ENCODE data around the gene CDC20B. TPM values are rescaled to one million over a fixed set of nuclear protein-coding genes. Genes with fewer than 3 reads are reported as not detected.

Gene CDC20B
- total and polyA plus RNA-seq, 4 donors: 0.28 to 5.7 (median 0.92) TPM

GRCh38 chr5:55066277-55066676, 106.7 kb downstream of the CDC20B start:
- Histone ChIP-seq H3K27me3 (ENCODE audit: control insufficient read depth in 3 of 3, insufficient read depth in 3 of 3, low read length in 2 of 3) (no peaks in the 10 kb centered on the region), H3K9me3 (ENCODE audit: control insufficient read depth in 4 of 4, insufficient read depth in 3 of 4, low read length in 3 of 4) (peaks cover 0 to 3% (median under 1%) of the 10 kb centered on the region in 4 donors), H3K9ac (ENCODE audit: insufficient read depth in 1 of 2, low read length in 2 of 2) (no peak overlapping the region), H3K27ac (ENCODE audit: low read depth in 1 of 2, low read length in 1 of 2) (no peak overlapping the region), H3K4me1 (ENCODE audit: control insufficient read depth in 5 of 5, insufficient read depth in 5 of 5, low read length in 5 of 5) (peaks cover 0 to 4% (median 0%) of the 10 kb centered on the region in 5 donors), H3K36me3 (ENCODE audit: control insufficient read depth in 4 of 4, insufficient read depth in 4 of 4, low read length in 4 of 4) (no peaks in the 10 kb centered on the region), H3K4me3 (no peak overlapping the region)
- 96% methylated on average over 3 of the region's 3 CpGs for WGBS, 2 donors
- no peak for ATAC-seq (ENCODE audit: insufficient read depth, low FRiP score)
- no peak for DNase-seq
- TF ChIP-seq CTCF (IDR thresholded peaks at IDR 0.05; ENCODE audit: control extremely low read depth, extremely low read depth): no peak

DNA sequence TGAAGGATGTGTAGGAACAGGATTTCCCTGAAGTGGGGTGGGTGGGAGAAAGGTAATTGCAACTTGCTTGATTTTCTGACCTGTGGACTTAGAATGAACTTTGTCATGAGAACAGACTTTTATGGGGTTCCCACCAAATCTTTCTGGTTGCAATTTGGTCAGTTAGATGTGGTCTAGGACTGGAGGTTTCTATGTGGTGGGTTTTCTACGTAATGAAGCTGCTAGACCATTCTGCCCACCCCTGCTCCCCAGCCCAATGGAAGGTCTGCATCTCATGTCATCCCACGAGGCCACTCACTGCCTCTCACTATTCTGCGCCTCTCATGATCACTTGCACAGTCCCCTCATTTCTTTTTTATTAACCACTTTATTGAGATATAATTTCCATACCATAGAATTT, 108.5 kb downstream of the CDC20B start:
- H3K4me3 ChIP-seq: no peak overlapping the region
- H3K27ac ChIP-seq (ENCODE audit: low read depth in 1 of 2, low read length in 1 of 2): no peak overlapping the region
- no peak overlapping the region for H3K9ac ChIP-seq (ENCODE audit: insufficient read depth in 1 of 2, low read length in 2 of 2)
- DNase-seq (no peak), ATAC-seq (ENCODE audit: insufficient read depth, low FRiP score) (no peak)
- no peaks in the 10 kb centered on the region for H3K27me3 ChIP-seq (ENCODE audit: control insufficient read depth in 3 of 3, insufficient read depth in 3 of 3, low read length in 2 of 3)
- 86 to 97% methylated on average over 3 of the region's 3 CpGs for WGBS, 2 donors
- H3K4me1 ChIP-seq (ENCODE audit: control insufficient read depth in 5 of 5, insufficient read depth in 5 of 5, low read length in 5 of 5): peaks cover 0 to 4% (median 0%) of the 10 kb centered on the region in 5 donors
- no peaks in the 10 kb centered on the region for H3K36me3 ChIP-seq (ENCODE audit: control insufficient read depth in 4 of 4, insufficient read depth in 4 of 4, low read length in 4 of 4)
- H3K9me3 ChIP-seq (ENCODE audit: control insufficient read depth in 4 of 4, insufficient read depth in 3 of 4, low read length in 3 of 4): peaks cover 0 to 3% (median under 1%) of the 10 kb centered on the region in 4 donors
- TF ChIP-seq CTCF (IDR thresholded peaks at IDR 0.05; ENCODE audit: control extremely low read depth, extremely low read depth): no peak

GRCh38 chr5:55063899-55064298, 109.1 kb downstream of the CDC20B start:
- no peak for ATAC-seq (ENCODE audit: insufficient read depth, low FRiP score)
- peaks cover 0 to 3% (median under 1%) of the 10 kb centered on the region in 4 donors for H3K9me3 ChIP-seq (ENCODE audit: control insufficient read depth in 4 of 4, insufficient read depth in 3 of 4, low read length in 3 of 4)
- H3K4me1 ChIP-seq (ENCODE audit: control insufficient read depth in 5 of 5, insufficient read depth in 5 of 5, low read length in 5 of 5): peaks cover 0 to 4% (median 0%) of the 10 kb centered on the region in 5 donors
- no peak overlapping the region for H3K27ac ChIP-seq (ENCODE audit: low read depth in 1 of 2, low read length in 1 of 2)
- WGBS, 2 donors: 65 to 80% methylated on average over 2 of the region's 2 CpGs
- TF ChIP-seq CTCF (IDR thresholded peaks at IDR 0.05; ENCODE audit: control extremely low read depth, extremely low read depth): no peak
- H3K36me3 ChIP-seq (ENCODE audit: control insufficient read depth in 4 of 4, insufficient read depth in 4 of 4, low read length in 4 of 4): no peaks in the 10 kb centered on the region
- no peak for DNase-seq
- H3K27me3 ChIP-seq (ENCODE audit: control insufficient read depth in 3 of 3, insufficient read depth in 3 of 3, low read length in 2 of 3): no peaks in the 10 kb centered on the region
- no peak overlapping the region for H3K4me3 ChIP-seq
- H3K9ac ChIP-seq (ENCODE audit: insufficient read depth in 1 of 2, low read length in 2 of 2): no peak overlapping the region
